Immature natural killer cell (primary cell): ENCODE measurements around the gene USP17L21. TPM values are rescaled to one million over a fixed set of nuclear protein-coding genes. Genes with fewer than 3 reads are reported as not detected.
"Not testable (repeated sequence)": the region's sequence is repeated elsewhere in the genome, so short reads cannot be mapped to it uniquely, and the experiment has no call there.

Source experiments
- DNase-seq, 3 donors: peaks; one replicate each; pipeline ENCODE4 v3.0.0; 2022; ENCODE audit warnings: mixed read lengths in 1 of 3
- H3K27ac Mint-ChIP-seq, 6 donors: one replicate each; pipeline ENCODE4 v1.8.0; 2020; ENCODE audit warnings: mixed read lengths in 6 of 6, mild to moderate bottlenecking in 5 of 6, inconsistent platforms in 4 of 6, moderate library complexity in 3 of 6
- H3K27me3 Mint-ChIP-seq, 3 donors: one replicate each; pipeline ENCODE4 v1.8.0; 2020 to 2021; ENCODE audit warnings: low read depth in 3 of 3, mild to moderate bottlenecking in 3 of 3, mixed read lengths in 3 of 3, moderate library complexity in 3 of 3, inconsistent platforms in 1 of 3
- H3K36me3 Mint-ChIP-seq, 3 donors: one replicate each; pipeline ENCODE4 v1.8.0; 2020; ENCODE audit warnings: mixed read lengths in 3 of 3, inconsistent platforms in 2 of 3, mild to moderate bottlenecking in 2 of 3
- H3K4me1 Mint-ChIP-seq, 2 donors: one replicate each; pipeline ENCODE4 v1.8.0; 2020; ENCODE audit warnings: inconsistent platforms in 2 of 2, mild to moderate bottlenecking in 2 of 2, mixed read lengths in 2 of 2, moderate library complexity in 1 of 2
- H3K4me3 Mint-ChIP-seq, 5 donors: one replicate each; pipeline ENCODE4 v1.8.0; 2020; ENCODE audit warnings: mild to moderate bottlenecking in 5 of 5, mixed read lengths in 5 of 5, inconsistent platforms in 3 of 5, moderate library complexity in 3 of 5
- H3K9me3 Mint-ChIP-seq, 6 donors: one replicate each; pipeline ENCODE4 v1.8.0; 2020; ENCODE audit warnings: mild to moderate bottlenecking in 6 of 6, mixed read lengths in 6 of 6, inconsistent platforms in 4 of 6, moderate library complexity in 3 of 6
- polyA plus RNA-seq, 3 donors: library from polyadenylated mRNA; unstranded; fragments of 300-500 nt; fragmentation: Illumina TruSeq; gene quantifications; one replicate each; pipeline ENCODE4 v1.2.3, GENCODE V29; 2021

USP17L21 gene, protein sequence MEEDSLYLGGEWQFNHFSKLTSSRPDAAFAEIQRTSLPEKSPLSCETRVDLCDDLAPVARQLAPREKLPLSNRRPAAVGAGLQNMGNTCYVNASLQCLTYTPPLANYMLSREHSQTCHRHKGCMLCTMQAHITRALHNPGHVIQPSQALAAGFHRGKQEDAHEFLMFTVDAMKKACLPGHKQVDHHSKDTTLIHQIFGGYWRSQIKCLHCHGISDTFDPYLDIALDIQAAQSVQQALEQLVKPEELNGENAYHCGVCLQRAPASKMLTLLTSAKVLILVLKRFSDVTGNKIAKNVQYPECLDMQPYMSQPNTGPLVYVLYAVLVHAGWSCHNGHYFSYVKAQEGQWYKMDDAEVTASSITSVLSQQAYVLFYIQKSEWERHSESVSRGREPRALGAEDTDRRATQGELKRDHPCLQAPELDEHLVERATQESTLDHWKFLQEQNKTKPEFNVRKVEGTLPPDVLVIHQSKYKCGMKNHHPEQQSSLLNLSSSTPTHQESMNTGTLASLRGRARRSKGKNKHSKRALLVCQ
- polyA plus RNA-seq, result not detected

DNA sequence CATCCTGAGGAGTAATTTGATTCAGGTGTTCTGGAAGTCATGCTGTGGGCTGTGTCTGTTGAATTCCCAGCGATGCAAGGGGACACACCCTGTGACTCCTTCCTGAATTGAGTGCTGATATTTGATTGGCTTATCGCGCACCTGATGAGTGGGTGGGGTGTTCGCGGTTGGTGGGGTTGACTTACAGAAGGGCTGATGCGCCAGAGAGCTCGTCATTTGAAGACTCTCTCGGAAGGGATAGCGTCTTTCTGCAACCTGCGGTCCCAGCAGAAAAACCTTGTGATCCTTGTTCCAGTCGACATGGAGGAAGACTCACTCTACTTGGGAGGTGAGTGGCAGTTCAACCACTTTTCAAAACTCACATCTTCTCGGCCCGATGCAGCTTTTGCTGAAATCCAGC is at the start of gene USP17L21:
Gene USP17L21, plus strand, starts transcription at position 301 of the 400 bp plus-strand sequence. Its CDS starts 0 bp downstream, at position 301.
- not testable (repeated sequence) for H3K36me3 Mint-ChIP-seq, DNase-seq, H3K27ac Mint-ChIP-seq, H3K4me1 Mint-ChIP-seq, H3K4me3 Mint-ChIP-seq, H3K27me3 Mint-ChIP-seq, H3K9me3 Mint-ChIP-seq

DNA sequence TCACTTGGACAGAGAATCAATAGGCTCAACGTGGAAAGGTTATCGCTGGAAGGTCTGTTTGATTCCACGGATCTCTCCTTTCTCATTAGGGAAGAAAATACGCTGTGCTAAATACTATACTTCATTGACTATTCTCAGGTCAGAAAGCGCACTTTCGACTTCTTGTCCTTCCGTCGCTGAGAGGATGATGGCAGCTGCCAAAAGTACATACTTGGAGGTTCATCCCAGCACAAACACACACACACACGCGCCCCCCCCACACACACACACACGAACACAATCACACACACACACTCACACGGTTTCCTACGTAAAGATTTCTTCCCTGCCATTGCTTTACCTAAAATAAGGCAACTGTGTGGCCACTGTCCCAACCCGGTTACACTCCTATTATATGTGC is 48.0 kb upstream of the USP17L21 start:
- not testable (repeated sequence) for H3K9me3 Mint-ChIP-seq

GRCh38 chr4:9215105-9215504 is 47.6 kb upstream of the USP17L21 start, which contains the start of gene USP17L11:
TSS of gene USP17L11 (plus strand) at chr4:9215405. CDS start at chr4:9215405, 0 bp downstream.
- H3K4me1 Mint-ChIP-seq, H3K27me3 Mint-ChIP-seq, DNase-seq, H3K9me3 Mint-ChIP-seq, H3K4me3 Mint-ChIP-seq, H3K27ac Mint-ChIP-seq, H3K36me3 Mint-ChIP-seq: not testable (repeated sequence)

More for the DNA sequence above, 48.0 kb upstream of the USP17L21 start:
- not testable (repeated sequence) for H3K4me1 Mint-ChIP-seq, H3K27ac Mint-ChIP-seq, H3K27me3 Mint-ChIP-seq, H3K36me3 Mint-ChIP-seq, H3K4me3 Mint-ChIP-seq, DNase-seq

GRCh38 chr4:9219852-9220251 is 42.8 kb upstream of the USP17L21 start, which contains the start of gene USP17L12:
TSS of gene USP17L12 (plus strand) at chr4:9220152. CDS start at chr4:9220152, 0 bp downstream.
- DNase-seq, H3K4me1 Mint-ChIP-seq, H3K27ac Mint-ChIP-seq, H3K4me3 Mint-ChIP-seq, H3K27me3 Mint-ChIP-seq, H3K9me3 Mint-ChIP-seq, H3K36me3 Mint-ChIP-seq: not testable (repeated sequence)

GRCh38 chr4:9224596-9224995 is 38.1 kb upstream of the USP17L21 start, which contains the start of gene USP17L13:
TSS of gene USP17L13 (plus strand) at chr4:9224896. CDS start at chr4:9224896, 0 bp downstream.
- H3K27me3 Mint-ChIP-seq, H3K4me1 Mint-ChIP-seq, DNase-seq, H3K36me3 Mint-ChIP-seq, H3K4me3 Mint-ChIP-seq, H3K27ac Mint-ChIP-seq, H3K9me3 Mint-ChIP-seq: not testable (repeated sequence)

GRCh38 chr4:9230249-9230648 is 32.4 kb upstream of the USP17L21 start:
- H3K4me1 Mint-ChIP-seq, DNase-seq: not testable (repeated sequence)

GRCh38 chr4:9234085-9234484 is 28.6 kb upstream of the USP17L21 start, which contains the start of gene USP17L15:
TSS of gene USP17L15 (plus strand) at chr4:9234385. CDS start at chr4:9234385, 0 bp downstream.
- H3K36me3 Mint-ChIP-seq, H3K27me3 Mint-ChIP-seq, H3K9me3 Mint-ChIP-seq, DNase-seq, H3K4me1 Mint-ChIP-seq, H3K27ac Mint-ChIP-seq, H3K4me3 Mint-ChIP-seq: not testable (repeated sequence)

More at GRCh38 chr4:9230249-9230648, 32.4 kb upstream of the USP17L21 start:
- not testable (repeated sequence) for H3K9me3 Mint-ChIP-seq, H3K4me3 Mint-ChIP-seq, H3K27ac Mint-ChIP-seq, H3K27me3 Mint-ChIP-seq, H3K36me3 Mint-ChIP-seq

DNA sequence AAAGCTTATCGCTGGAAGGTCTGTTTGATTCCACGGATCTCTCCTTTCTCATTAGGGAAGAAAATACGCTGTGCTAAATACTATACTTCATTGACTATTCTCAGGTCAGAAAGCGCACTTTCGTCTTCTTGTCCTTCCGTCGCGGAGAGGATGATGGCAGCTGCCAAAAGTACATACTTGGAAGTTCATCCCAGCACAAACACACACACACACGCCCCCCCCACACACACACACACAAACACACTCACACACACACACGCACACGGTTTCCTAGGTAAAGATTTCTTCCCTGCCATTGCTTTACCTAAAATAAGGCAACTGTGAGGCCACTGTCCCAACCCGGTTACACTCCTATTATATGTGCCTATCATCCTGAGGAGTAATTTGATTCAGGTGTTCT is 24.2 kb upstream of the USP17L21 start:
- not testable (repeated sequence) for H3K36me3 Mint-ChIP-seq, DNase-seq, H3K9me3 Mint-ChIP-seq, H3K27ac Mint-ChIP-seq, H3K4me1 Mint-ChIP-seq, H3K27me3 Mint-ChIP-seq, H3K4me3 Mint-ChIP-seq

GRCh38 chr4:9243579-9243978 is 19.1 kb upstream of the USP17L21 start, which contains the start of gene USP17L17:
TSS of gene USP17L17 (plus strand) at chr4:9243879. CDS start at chr4:9243879, 0 bp downstream.
- not testable (repeated sequence) for H3K27me3 Mint-ChIP-seq, H3K4me3 Mint-ChIP-seq, H3K4me1 Mint-ChIP-seq, H3K27ac Mint-ChIP-seq, H3K9me3 Mint-ChIP-seq, DNase-seq, H3K36me3 Mint-ChIP-seq

GRCh38 chr4:9247953-9248680 is 14.6 kb upstream of the USP17L21 start, which contains the start of gene USP17L18:
TSS of gene USP17L18 (plus strand) at chr4:9248630. CDS start at chr4:9248630, 0 bp downstream.
- not testable (repeated sequence) for DNase-seq, H3K36me3 Mint-ChIP-seq, H3K27ac Mint-ChIP-seq, H3K4me3 Mint-ChIP-seq, H3K27me3 Mint-ChIP-seq, H3K4me1 Mint-ChIP-seq, H3K9me3 Mint-ChIP-seq

GRCh38 chr4:9253078-9253477 is 9.6 kb upstream of the USP17L21 start, which contains the start of gene USP17L19:
TSS of gene USP17L19 (plus strand) at chr4:9253378. CDS start at chr4:9253378, 0 bp downstream.
- H3K9me3 Mint-ChIP-seq, H3K36me3 Mint-ChIP-seq, DNase-seq, H3K27ac Mint-ChIP-seq, H3K4me1 Mint-ChIP-seq, H3K4me3 Mint-ChIP-seq, H3K27me3 Mint-ChIP-seq: not testable (repeated sequence)

- not testable (repeated sequence) for H3K4me1 Mint-ChIP-seq, H3K36me3 Mint-ChIP-seq, DNase-seq, H3K27me3 Mint-ChIP-seq, H3K4me3 Mint-ChIP-seq, H3K9me3 Mint-ChIP-seq, H3K27ac Mint-ChIP-seq
Measured at GRCh38 chr4:9257824-9258223, 4.8 kb upstream of the USP17L21 start, which contains the start of gene USP17L20. TSS of gene USP17L20 (plus strand) at chr4:9258124. CDS start at chr4:9258124, 0 bp downstream.

DNA sequence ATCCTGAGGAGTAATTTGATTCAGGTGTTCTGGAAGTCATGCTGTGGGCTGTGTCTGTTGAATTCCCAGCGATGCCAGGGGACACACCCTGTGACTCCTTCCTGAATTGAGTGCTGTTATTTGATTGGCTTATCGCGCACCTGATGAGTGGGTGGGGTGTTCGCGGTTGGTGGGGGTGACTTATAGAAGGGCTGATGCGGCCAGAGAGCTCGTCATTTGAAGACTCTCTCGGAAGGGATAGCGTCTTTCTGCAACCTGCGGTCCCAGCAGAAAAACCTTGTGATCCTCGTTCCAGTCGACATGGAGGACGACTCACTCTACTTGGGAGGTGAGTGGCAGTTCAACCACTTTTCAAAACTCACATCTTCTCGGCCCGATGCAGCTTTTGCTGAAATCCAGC is 4.6 kb downstream of the USP17L21 start, which contains the start of gene USP17L22:
Gene USP17L22, plus strand, starts transcription at position 301 of the 400 bp plus-strand sequence. Its CDS starts 0 bp downstream, at position 301.
- not testable (repeated sequence) for H3K36me3 Mint-ChIP-seq, DNase-seq, H3K4me3 Mint-ChIP-seq, H3K27me3 Mint-ChIP-seq, H3K9me3 Mint-ChIP-seq, H3K4me1 Mint-ChIP-seq, H3K27ac Mint-ChIP-seq

- not testable (repeated sequence) for H3K27ac Mint-ChIP-seq, H3K36me3 Mint-ChIP-seq, H3K27me3 Mint-ChIP-seq, H3K4me1 Mint-ChIP-seq, H3K4me3 Mint-ChIP-seq, H3K9me3 Mint-ChIP-seq
- DNase-seq, result peak in 1 of 3 donors; percentile 6
Measured at GRCh38 chr4:9271719-9272118, 9.0 kb downstream of the USP17L21 start.
